VCaP (cell line): ENCODE data around the gene MPPED2.

ENCODE experiments used
- H3K27ac ChIP-seq: fragments of 450-650 bp; 2 replicates; pipeline ENCODE4 v1.5.1; 2017
- CTCF ChIP-seq: fragments of 450-650 bp; conservative IDR thresholded peaks from 2 replicates; pipeline ENCODE4 v1.5.1; 2017; ENCODE audit warnings: mild to moderate bottlenecking, moderate library complexity

Gene MPPED2

GRCh38 chr11:30586251-30587144, at the start of gene MPPED2:
TSS of gene MPPED2 (minus strand) at chr11:30586353. CDS start at chr11:30580373, 5,980 bp downstream.
- peak; percentile 62 for TF ChIP-seq CTCF
- peak within 1 kb of the TSS; percentile 10; the same call in 1 of the 2 replicates for H3K27ac ChIP-seq

DNA sequence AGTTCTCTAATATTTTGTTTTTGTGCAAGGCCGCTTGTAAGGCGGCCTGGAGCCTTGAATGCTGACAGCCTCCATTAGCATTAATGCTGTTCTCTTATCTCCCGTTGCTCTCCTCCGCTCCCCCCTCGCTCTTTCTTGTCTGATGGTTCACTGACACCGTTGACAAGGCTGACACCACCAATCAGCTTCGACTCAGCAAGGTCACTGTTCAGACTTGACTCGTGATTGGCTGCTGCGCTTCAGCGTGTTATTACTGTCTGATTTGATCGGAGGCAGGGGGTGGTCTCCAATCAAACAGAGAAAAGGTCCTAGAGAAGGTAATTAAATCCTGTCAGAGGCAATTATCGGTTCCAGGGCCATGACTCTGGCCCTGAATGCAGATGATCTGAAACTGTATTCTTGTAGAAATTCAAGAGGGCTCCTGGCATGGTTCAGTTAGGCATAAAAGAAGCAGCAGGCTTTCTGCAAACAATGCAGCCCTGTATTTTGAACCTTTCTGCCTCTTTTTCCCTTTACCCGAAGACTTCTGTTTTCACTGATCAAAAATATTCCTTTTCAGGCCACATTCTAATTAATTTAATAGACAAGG, 49.3 kb upstream of the MPPED2 start:
- H3K27ac ChIP-seq, result no peak overlapping the region
- TF ChIP-seq CTCF, result no peak

GRCh38 chr11:30631148-30631547, 45.0 kb upstream of the MPPED2 start:
- TF ChIP-seq CTCF, result no peak
- no peak overlapping the region for H3K27ac ChIP-seq

DNA sequence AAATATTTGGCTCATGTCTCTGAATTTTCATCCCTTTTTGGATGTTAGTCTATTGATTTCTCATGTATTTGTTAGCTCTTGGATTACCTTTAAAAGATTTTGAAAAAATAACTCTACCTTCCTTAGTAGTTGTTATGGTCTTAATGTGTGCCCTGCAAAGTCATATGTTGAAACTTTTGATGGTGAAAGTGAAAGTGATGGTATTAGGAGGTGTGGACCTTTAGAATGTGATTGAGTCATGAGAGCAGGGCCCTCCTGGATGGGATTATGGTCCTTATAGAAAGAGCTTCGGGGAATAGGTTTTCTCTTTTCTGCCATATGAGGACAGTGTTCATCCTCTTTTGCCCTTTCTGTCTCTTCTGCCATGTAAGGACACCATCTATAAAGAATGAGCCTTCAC, 33.6 kb upstream of the MPPED2 start:
- no peak for TF ChIP-seq CTCF
- H3K27ac ChIP-seq, result no peak overlapping the region

GRCh38 chr11:30617762-30618161, 31.6 kb upstream of the MPPED2 start:
- no peak; the same call in 1 of the 2 replicates for TF ChIP-seq CTCF
- no peak overlapping the region for H3K27ac ChIP-seq

- TF ChIP-seq CTCF, result no peak
- no peak overlapping the region for H3K27ac ChIP-seq
Observed at GRCh38 chr11:30610628-30611027, 24.5 kb upstream of the MPPED2 start.

GRCh38 chr11:30608534-30608933, 22.4 kb upstream of the MPPED2 start:
- no peak overlapping the region for H3K27ac ChIP-seq
- TF ChIP-seq CTCF, result no peak
